MM.1S (cell line): ENCODE measurements around the gene CD9.
A peak's percentile ranks its signal among the peaks of the same experiment; 100 is the strongest.

Experiments used
- DNase-seq: peaks from one replicate; pipeline ENCODE4 v3.0.0-alpha.2; 2015
- H2AFZ ChIP-seq: fragments of 300-600 bp; sonication (generic); 2 replicates; pipeline ENCODE4 v1.6.0; 2016; ENCODE audit warnings: antibody characterized with exemption, low read length
- H3F3A ChIP-seq: fragments of 300-600 bp; sonication (generic); 2 replicates; pipeline ENCODE4 v1.6.1; 2016; ENCODE audit warnings: mild to moderate bottlenecking, antibody characterized with exemption, low read length, moderate library complexity, mixed read lengths; ENCODE audit not compliant: insufficient read depth
- H3K27ac ChIP-seq: fragments of 300-600 bp; sonication (generic); 2 replicates; pipeline ENCODE4 v1.5.1; 2016; ENCODE audit warnings: mild to moderate bottlenecking, low read length
- H3K27me3 ChIP-seq: fragments of 300-600 bp; sonication (generic); replicated peaks from 2 replicates; pipeline ENCODE4 v1.6.0; 2016; ENCODE audit warnings: low read length; ENCODE audit not compliant: insufficient read depth
- H3K36me3 ChIP-seq: fragments of 300-600 bp; sonication (generic); replicated peaks from 2 replicates; pipeline ENCODE4 v1.6.1; 2016; ENCODE audit warnings: mild to moderate bottlenecking, low read length, mixed read lengths; ENCODE audit not compliant: insufficient read depth
- H3K4me1 ChIP-seq: fragments of 300-600 bp; sonication (generic); 2 replicates; pipeline ENCODE4 v1.6.1; 2016; ENCODE audit warnings: low read length, mixed read lengths
- H3K4me2 ChIP-seq: fragments of 300-600 bp; sonication (generic); 2 replicates; pipeline ENCODE4 v1.6.0; 2016; ENCODE audit warnings: low read depth, low read length
- H3K4me3 ChIP-seq: fragments of 300-600 bp; sonication (generic); 2 replicates; pipeline ENCODE4 v1.5.1; 2016; ENCODE audit warnings: low read length, mixed read lengths
- H3K79me2 ChIP-seq: fragments of 300-600 bp; sonication (generic); 2 replicates; pipeline ENCODE4 v1.6.1; 2016; ENCODE audit warnings: mixed run types, low read length, mixed read lengths
- H3K9ac ChIP-seq: fragments of 300-600 bp; sonication (generic); 2 replicates; pipeline ENCODE4 v1.6.1; 2016; ENCODE audit warnings: low read length, mixed read lengths
- H3K9me2 ChIP-seq: fragments of 300-600 bp; sonication (generic); replicated peaks from 2 replicates; pipeline ENCODE4 v1.6.1; 2016; ENCODE audit warnings: mild to moderate bottlenecking, low read length, mixed read lengths; ENCODE audit not compliant: insufficient read depth
- H3K9me3 ChIP-seq: fragments of 300-600 bp; sonication (generic); replicated peaks from 2 replicates; pipeline ENCODE4 v1.6.1; 2016; ENCODE audit warnings: mild to moderate bottlenecking, low read length, mixed read lengths; ENCODE audit not compliant: insufficient read depth
- H4K20me1 ChIP-seq: fragments of 300-600 bp; sonication (generic); 2 replicates; pipeline ENCODE4 v1.6.1; 2016; ENCODE audit warnings: mild to moderate bottlenecking, low read length, moderate library complexity, mixed read lengths; ENCODE audit not compliant: insufficient read depth
- CTCF ChIP-seq: fragments of 300-600 bp; sonication (generic); IDR thresholded peaks from 2 replicates; pipeline ENCODE4 v1.5.1; 2016; ENCODE audit warnings: antibody characterized with exemption, low read length, mixed read lengths
- EZH2 ChIP-seq: fragments of 300-600 bp; sonication (generic); optimal IDR thresholded peaks from 2 replicates; pipeline ENCODE3; 2017; ENCODE audit warnings: low read depth, mild to moderate bottlenecking, antibody characterized with exemption, low read length, mixed read lengths
- EZH2phosphoT487 ChIP-seq: fragments of 300-600 bp; sonication (generic); IDR thresholded peaks from 2 replicates; pipeline ENCODE4 v1.6.1; 2018; ENCODE audit warnings: antibody characterized with exemption, low read length

Gene CD9

GRCh38 chr12:6262623-6263022 is 62.4 kb downstream of the CD9 start:
- Histone ChIP-seq H3K4me3 (no peak overlapping the region), H4K20me1 (no peaks in the 10 kb centered on the region), H3K9me3 (no peaks in the 10 kb centered on the region), H2AFZ (peak overlapping the region; percentile 84), H3K36me3 (no peaks in the 10 kb centered on the region), H3K4me2 (peak overlapping the region; percentile 56), H3K9ac (peak overlapping the region; percentile 40; the same call in 1 of the 2 replicates), H3K27me3 (no peaks in the 10 kb centered on the region), H3K79me2 (no peaks in the 10 kb centered on the region), H3K9me2 (no peaks in the 10 kb centered on the region), H3K27ac (peak overlapping the region; percentile 83), H3F3A (peaks cover 10% of the 10 kb centered on the region; the same call in 1 of the 2 replicates), H3K4me1 (peaks cover 15% of the 10 kb centered on the region)
- TF ChIP-seq EZH2phosphoT487 (no peak), CTCF (no peak), EZH2 (no peak)
- DNase-seq = peak; percentile 81

GRCh38 chr12:6263931-6264330 is 63.7 kb downstream of the CD9 start:
- DNase-seq = no peak
- Histone ChIP-seq H3K36me3 (no peaks in the 10 kb centered on the region), H3K4me1 (peaks cover 15% of the 10 kb centered on the region), H3K9me2 (no peaks in the 10 kb centered on the region), H3F3A (peaks cover 10% of the 10 kb centered on the region; the same call in 1 of the 2 replicates), H3K4me3 (no peak overlapping the region), H3K27me3 (no peaks in the 10 kb centered on the region), H3K9ac (no peak overlapping the region), H4K20me1 (no peaks in the 10 kb centered on the region), H3K4me2 (no peak overlapping the region), H3K79me2 (no peaks in the 10 kb centered on the region), H3K9me3 (no peaks in the 10 kb centered on the region), H2AFZ (no peak overlapping the region), H3K27ac (no peak overlapping the region)
- TF ChIP-seq EZH2phosphoT487 (no peak), CTCF (no peak), EZH2 (no peak)

- Histone ChIP-seq H3K79me2 (no peaks in the 10 kb centered on the region), H3K4me2 (no peak overlapping the region), H3K9me2 (no peaks in the 10 kb centered on the region), H3K4me3 (no peak overlapping the region), H4K20me1 (no peaks in the 10 kb centered on the region), H3K9me3 (no peaks in the 10 kb centered on the region), H3K4me1 (peaks cover 15% of the 10 kb centered on the region), H3F3A (peaks cover 10% of the 10 kb centered on the region; the same call in 1 of the 2 replicates), H2AFZ (no peak overlapping the region), H3K9ac (no peak overlapping the region), H3K27ac (no peak overlapping the region), H3K36me3 (no peaks in the 10 kb centered on the region), H3K27me3 (no peaks in the 10 kb centered on the region)
- TF ChIP-seq EZH2 (no peak), EZH2phosphoT487 (no peak), CTCF (no peak)
- no peak for DNase-seq
Observed at GRCh38 chr12:6264402-6265037, 64.3 kb downstream of the CD9 start.
